Activated CD4-positive, alpha-beta T cell treated with anti-CD3 and anti-CD28 coated beads for 4 hours (primary cell): Measurements from ENCODE around the gene BACE2.
A peak's percentile ranks its signal among the peaks of the same experiment; 100 is the strongest.

Experiments
- DNase-seq, 2 donors: peaks; one replicate each; pipeline ENCODE4 v3.0.0-alpha.2; 2020

The BACE2 gene

DNA sequence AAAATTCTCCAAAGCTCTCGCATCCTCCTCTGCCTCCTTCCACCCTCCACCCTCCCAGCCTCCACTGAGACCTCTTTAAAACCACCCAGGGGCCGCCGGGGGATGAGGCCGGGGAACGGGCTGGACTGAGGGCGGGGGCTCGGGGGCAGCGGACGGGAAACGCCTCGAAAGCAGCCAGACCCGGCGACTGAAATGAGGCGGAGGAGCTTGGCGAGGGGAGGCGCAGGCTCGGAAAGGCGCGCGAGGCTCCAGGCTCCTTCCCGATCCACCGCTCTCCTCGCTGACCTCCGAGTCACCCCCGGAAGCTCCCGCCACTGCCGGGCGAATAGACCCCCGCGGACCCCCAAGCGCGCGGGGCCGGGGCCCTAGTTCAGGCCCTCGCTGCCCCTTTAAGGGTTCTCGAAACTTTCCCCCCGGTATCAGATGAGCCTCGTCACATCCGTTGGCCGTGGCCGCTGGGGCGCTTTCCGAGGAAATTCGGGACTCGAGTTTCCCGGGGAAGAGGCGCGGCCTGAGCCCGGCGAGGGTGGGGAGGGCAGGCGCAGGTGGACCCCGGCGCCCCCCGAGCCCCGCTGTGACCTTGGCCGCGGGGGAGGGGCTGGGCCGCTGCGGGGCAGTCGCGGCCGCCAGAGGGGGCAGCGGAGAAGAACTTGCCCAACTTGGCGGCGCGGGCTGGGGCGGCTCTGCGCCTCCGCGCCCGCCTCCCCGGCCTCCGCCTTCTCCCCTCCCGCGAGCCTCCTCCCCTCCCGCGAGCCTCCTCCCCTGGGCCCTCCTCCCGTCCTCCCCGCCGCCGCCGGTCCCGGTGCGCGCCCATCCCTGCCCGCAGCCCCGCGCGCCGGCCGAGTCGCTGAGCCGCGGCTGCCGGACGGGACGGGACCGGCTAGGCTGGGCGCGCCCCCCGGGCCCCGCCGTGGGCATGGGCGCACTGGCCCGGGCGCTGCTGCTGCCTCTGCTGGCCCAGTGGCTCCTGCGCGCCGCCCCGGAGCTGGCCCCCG, at the start of gene BACE2:
Gene BACE2 (plus strand): TSS at position 813 of the 995 bp plus-strand sequence. CDS start 104 bp downstream, at position 917.
- peak; percentile 15 to 38 for DNase-seq

DNA sequence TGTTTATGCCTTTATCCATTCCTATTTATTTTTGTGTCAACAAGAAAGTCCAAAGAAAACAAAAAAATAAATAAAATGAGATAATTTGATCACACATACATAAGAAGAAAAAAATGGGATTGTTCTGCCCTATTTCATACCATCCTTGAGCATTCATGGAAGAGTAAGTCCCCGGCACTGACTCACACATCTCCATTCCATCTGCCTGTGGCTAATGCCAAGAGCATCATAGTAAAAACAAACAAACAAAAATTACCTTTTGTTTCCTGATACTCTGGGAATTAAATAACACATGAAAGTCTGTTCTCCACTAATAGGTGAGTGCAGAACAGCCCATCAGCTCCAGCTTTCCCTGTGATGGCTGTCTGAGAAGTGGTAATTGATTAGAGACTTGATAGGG, 48.1 kb upstream of the BACE2 start:
- no peak for DNase-seq

GRCh38 chr21:41120997-41121396, 47.0 kb upstream of the BACE2 start:
- no peak for DNase-seq

GRCh38 chr21:41121785-41122415, 46.1 kb upstream of the BACE2 start:
- peak in 1 of 2 donors; percentile 19 for DNase-seq

- DNase-seq, result no peak
Observed at GRCh38 chr21:41124641-41125201, 43.2 kb upstream of the BACE2 start.

DNA sequence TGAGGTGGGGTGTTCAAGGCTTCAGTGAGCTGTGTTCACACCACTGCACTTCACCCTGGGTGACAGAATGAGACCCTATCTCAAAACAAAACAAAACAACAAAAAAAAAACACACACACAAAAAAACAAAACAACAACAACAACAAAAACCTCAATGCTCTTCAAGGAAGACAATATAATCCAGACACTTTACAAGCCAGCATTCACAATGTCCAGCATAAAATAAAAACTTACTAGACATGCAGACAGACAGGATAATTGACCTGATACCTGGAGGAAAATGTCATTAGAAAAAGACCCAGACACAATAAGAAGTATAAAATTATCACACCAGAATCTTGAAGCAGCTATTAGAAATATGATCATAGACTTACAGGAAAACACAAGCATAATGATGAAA, 39.0 kb upstream of the BACE2 start:
- DNase-seq, result no peak

- no peak for DNase-seq
Observed at GRCh38 chr21:41130883-41131282, 37.1 kb upstream of the BACE2 start.

DNA sequence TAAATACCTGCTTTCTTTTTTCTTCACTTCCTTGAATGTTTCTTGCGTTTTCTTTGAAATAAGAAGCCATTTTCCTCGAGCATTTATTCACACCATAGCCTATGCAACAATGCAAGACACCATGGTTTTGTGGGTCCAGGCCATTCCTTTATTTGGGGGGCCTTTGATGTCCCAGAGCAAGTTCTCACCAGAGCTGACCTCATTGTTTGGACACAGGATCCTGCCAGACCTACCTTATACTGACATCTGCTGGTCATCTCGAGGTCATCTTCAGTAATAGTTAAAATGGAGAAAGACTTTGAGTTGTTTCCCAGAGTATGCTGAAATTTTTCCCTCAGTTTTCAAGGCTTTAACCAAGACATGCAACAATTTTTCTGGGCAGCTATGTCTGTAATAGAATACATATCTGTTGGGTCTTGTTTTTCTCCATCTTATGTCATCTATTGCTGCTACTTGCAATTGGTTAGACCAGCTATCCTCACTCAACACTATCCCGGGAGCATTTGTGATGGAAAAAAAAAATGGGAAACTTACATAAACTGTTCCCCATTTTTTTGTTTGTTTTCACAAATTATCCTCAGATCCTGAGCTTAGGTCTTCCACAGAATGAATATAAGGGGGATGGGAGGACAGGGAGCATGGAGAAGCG, 34.0 kb upstream of the BACE2 start:
- no peak for DNase-seq

DNA sequence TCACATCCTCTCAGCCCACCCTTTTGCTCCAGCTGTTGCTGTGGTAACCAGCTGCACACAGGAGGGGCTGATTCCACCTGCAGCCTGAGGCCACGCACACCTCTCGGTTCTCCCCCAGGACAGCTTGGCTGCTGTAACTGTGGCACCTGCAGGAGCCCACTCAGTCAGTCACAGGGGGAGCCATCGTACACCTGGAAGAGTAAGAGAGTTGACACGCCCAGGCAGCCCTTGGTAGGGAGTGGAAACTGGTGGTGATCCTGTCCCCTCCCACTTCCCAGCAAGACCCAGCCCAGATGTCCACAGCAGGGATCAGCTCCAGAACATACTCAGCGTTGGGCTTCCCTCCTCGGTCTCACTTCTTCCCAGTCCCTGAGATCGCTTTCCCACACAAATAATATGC, 32.2 kb upstream of the BACE2 start:
- DNase-seq, result no peak

DNA sequence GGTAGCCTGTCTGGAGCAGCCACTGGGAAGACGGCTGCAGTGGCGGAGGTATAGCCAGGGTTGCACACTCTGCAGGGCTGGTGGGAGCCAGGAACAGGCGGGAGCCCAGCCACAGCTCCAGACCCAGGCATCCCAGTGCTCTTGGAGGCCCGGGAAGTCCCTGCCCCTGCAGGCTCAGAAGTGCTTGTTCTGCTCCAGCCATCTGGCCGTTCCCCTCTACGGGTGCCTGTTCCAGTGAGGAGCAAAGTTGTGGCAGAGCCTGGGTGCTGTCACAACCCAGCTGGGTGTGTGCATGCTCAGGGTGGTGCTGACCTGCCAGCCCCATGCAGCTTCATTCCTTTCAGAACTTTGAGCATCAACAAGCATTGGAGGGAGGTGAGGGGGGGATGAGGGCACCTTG, 31.7 kb upstream of the BACE2 start:
- DNase-seq, result no peak

DNA sequence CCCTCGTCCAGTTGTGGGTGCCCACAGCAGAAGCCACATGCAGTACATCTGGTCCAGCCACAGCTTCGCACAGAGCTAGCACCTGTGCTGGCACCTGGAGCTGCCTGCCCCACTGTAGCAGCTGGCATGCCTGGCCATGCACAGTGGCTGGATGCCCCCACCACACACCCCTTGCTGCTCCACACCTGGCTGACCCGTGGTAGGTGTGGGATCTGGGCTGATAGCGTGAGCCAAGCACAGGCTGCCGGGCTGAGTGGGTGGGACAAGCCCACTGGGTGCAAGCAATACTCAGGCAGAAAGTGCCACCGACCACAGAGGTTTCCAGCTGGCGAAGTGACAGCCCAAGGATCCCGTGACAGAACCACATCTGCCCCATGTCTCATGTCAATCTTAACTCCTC, 30.6 kb upstream of the BACE2 start:
- no peak for DNase-seq

DNA sequence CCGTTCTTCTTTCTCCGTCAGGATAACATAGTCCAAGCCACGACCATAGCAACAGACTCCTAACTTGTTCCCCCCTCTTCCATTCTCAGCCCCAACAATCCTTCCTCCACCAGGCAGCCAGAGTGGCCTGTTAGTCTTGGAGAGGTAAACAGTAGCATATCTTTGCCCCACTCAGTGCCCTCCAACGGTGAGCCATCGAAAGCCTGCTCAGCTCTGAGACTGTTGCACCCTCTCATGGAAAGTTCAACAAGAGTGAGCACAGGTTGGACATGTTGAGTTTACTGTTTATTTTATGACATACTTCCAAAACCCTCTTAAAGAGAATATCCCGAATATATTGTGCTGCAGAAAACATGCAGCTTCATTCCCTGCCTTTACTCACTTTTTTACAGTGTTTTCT, 30.1 kb upstream of the BACE2 start:
- DNase-seq, result no peak

- DNase-seq, result no peak
Observed at GRCh38 chr21:41138711-41139110, 29.2 kb upstream of the BACE2 start.

GRCh38 chr21:41139275-41139674, 28.7 kb upstream of the BACE2 start:
- no peak for DNase-seq

- DNase-seq, result no peak
Observed at GRCh38 chr21:41139951-41140350, 28.0 kb upstream of the BACE2 start.

- DNase-seq, result no peak
Observed at GRCh38 chr21:41141031-41141457, 26.9 kb upstream of the BACE2 start.

GRCh38 chr21:41142051-41142795, 25.7 kb upstream of the BACE2 start:
- no peak for DNase-seq

DNA sequence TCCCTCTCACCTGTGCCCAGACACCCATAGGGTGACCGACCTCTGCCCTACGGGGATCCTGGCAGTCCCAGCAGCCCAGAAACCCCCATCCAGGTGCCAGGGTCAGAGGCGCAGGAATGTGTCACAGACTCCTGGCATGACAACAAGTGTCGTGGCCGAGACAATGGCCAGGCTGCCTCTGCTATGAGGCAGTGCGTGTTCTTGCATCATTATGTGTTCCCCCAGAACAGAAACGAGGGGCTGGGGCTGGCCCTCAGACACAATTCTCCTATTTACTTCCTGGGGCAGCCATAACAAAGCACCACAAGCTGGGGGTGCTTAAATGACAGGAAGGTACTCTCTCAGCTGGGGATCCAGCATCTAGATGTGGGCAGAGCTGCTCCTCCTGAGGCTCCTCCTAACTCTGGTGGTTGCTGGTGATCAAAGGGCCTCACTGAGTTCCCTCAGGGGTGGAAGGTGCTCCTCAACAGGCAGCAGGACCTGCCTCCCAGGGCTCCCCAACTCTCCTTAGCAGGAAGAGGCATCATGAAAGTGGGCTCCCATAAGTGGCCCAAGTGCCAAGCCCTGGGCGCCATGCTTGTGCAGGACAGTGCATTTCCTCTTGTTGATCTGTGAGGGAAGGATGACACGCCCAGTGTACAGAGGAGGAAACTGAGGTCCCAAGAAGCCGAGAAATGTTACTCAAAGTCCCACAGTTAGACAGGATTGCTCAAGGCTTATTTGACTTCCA, 24.2 kb upstream of the BACE2 start:
- no peak for DNase-seq

GRCh38 chr21:41147096-41147978, 20.6 kb upstream of the BACE2 start:
- no peak for DNase-seq

- no peak for DNase-seq
Observed at GRCh38 chr21:41147979-41148355, 20.0 kb upstream of the BACE2 start.

GRCh38 chr21:41148798-41149197, 19.2 kb upstream of the BACE2 start:
- DNase-seq, result no peak
